Fibroblast of mammary gland (primary cell): ENCODE measurements around the gene TAAR1.

Experiments
- DNase-seq: peaks from one replicate; pipeline ENCODE4 v3.0.0-alpha.2; 2010; ENCODE audit warnings: low read depth
- H3K4me3 ChIP-seq: 2 replicates; pipeline ENCODE4 v1.5.1; 2011; ENCODE audit warnings: low read depth, mild to moderate bottlenecking, low read length, moderate library complexity; ENCODE audit not compliant: control insufficient read depth
- TF ChIP-seq, protein P1 (sequence below): conservative IDR thresholded peaks from 2 replicates; pipeline ENCODE4 v1.5.1; 2011; ENCODE audit warnings: low read depth, low read length, inconsistent platforms; ENCODE audit not compliant: control insufficient read depth, insufficient read depth

Gene TAAR1

DNA sequence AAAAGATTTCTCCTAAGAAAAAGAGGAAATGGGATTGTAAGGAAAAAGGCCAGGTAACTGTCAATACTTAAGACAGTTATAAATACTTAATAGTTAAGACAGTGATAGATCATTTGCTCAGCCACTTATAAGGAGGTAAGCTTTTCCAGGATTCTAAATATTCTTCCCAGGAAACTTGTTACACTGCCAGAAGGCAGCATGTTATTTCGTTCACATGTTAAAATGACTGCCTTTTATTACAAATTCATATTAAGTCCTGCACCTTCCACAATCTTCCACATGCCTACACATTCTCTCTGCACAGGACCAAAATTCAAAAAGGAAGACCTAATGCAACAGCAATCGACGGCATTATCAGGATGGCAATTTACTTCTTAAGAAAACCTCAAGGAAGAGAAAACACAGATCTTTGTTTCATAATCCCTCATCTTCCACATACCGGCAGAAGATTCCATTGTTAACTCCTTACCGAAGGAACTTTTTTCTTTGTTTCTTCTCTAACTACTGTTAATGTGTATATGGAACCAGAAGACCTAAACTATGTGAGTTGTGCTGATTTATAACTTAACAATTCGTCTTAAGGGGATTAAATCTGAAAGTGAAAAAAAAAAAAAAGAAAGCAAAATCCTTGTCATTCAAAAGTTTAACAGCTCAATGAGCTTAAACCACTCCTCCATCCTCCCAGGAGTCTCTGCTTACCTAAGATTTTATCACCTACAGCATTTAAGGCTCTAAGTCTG is 35.7 kb downstream of the TAAR1 start:
- no peak for DNase-seq
- TF ChIP-seq, protein P1, sequence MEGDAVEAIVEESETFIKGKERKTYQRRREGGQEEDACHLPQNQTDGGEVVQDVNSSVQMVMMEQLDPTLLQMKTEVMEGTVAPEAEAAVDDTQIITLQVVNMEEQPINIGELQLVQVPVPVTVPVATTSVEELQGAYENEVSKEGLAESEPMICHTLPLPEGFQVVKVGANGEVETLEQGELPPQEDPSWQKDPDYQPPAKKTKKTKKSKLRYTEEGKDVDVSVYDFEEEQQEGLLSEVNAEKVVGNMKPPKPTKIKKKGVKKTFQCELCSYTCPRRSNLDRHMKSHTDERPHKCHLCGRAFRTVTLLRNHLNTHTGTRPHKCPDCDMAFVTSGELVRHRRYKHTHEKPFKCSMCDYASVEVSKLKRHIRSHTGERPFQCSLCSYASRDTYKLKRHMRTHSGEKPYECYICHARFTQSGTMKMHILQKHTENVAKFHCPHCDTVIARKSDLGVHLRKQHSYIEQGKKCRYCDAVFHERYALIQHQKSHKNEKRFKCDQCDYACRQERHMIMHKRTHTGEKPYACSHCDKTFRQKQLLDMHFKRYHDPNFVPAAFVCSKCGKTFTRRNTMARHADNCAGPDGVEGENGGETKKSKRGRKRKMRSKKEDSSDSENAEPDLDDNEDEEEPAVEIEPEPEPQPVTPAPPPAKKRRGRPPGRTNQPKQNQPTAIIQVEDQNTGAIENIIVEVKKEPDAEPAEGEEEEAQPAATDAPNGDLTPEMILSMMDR = no peak
- H3K4me3 ChIP-seq = no peak overlapping the region

DNA sequence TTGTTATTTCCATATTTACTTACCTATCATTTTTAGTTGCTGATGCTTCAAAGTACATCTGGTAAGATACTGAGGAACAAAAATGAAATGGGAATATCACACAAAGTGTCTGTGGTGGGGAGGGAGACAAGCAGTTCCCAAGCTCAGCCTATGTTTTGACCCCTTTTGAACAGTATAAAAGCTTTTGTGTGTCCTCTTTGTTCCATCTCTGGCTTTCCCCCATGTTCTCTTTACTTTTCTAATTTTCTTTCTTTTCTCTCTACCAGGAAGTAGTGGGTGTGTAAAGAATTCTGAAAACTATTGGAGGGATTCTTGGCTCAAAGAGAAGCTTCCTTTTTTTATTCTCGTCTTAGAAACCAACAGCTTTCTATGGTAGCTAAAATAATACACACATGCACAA is 42.3 kb downstream of the TAAR1 start:
- TF ChIP-seq, protein P1 = no peak
- no peak for DNase-seq
- H3K4me3 ChIP-seq = no peak overlapping the region

DNA sequence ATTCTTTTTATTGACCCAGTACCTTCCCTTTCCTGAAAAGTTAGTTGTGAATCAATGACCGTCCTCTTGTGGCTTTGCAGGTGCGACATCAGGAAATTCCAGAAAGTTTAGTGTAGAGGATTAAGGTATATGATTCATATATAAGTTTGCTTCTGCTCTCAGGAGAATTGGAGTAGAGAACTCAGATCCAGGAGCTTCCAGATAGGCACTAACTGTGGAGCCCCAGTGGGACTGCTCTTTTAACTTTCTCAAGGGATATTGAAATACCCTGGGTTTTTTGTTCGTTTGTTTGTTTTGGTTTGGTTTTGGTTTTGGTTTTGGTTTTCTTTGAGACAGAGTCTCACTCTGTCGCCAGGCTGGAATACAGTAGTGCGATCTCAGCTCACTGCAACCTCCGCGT is 44.4 kb downstream of the TAAR1 start:
- no peak overlapping the region for H3K4me3 ChIP-seq
- TF ChIP-seq, protein P1 = no peak
- no peak for DNase-seq

DNA sequence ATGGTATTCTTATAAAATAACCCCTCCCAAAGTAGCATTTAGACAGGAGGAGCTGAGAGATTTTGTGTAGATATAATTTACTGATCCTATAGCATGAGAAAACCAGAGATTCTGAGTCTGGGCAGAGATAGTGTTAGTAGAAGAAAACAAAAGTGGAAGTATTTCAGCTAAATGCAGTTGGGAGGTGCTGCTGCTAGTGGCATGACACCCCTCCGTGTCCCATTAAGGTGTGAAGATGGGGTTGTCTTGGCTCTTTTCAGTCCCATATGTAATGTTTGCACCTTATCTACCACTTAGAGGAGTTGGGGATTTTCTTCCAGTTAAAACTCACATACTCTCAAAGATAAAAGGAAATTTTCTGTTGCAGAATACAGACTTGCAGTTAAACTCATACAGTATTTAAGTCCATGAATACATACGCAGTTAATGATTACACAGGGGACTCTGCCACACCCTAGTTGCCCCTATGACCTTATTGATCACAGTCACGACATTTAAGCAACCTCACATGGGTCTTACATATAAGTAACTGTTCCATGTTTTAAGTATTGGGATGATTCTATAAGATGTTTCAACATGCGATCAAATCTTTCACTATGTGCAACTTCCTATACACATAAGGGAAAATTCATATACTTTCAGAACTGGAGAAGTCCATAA is 46.4 kb downstream of the TAAR1 start:
- DNase-seq = no peak
- no peak overlapping the region for H3K4me3 ChIP-seq
- TF ChIP-seq, protein P1 = no peak

DNA sequence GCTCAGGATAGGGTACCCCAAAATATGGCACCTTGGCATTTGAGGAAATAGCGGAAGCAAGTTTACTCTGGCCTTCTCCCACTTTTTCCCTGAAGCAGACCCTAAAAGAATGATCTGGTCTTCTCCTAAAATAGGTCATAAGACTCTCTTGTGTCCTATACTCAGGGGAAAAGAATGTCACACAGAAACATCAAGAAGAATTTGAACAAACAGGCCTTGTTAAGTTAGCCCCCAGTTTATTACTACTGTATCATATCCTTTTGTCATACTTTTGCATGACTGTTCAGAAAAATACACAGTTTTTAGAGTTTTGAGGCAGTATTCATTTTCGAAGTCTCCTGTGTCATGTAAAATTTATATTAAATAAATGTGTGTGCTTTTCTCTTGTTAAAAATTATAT is 47.4 kb downstream of the TAAR1 start:
- H3K4me3 ChIP-seq = no peak overlapping the region
- DNase-seq = no peak
- TF ChIP-seq, protein P1 = no peak

DNA sequence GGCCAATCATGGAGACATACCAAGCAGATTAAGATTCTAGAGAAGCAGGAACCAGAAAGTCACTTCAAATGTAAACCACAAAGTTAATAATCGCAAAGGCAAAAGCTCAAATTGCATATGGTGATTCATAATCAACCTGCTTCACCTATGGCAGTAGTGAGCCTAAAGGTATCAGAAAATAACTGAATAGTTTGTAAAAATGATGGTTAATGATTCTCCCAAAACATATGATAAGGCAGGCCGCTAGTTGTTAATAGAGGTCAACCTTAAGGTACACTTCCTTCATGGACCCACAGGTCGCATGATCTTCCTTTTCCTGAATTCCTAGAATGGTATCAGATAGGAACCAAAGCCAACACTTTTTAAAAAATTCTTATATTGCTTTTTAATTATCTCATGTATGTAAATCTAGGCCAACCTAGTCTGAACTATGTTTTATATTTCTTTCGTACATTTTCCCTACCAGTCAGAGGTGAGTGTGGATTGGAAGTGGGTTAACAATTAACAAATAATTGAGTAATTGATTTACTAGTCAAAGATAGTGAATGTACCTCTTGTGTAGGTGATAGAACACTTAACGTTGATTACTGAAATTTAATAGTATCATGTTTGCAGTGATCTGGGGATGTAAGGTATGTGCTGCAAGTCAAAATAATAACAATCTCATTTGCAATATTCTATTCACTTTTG is 51.3 kb downstream of the TAAR1 start:
- TF ChIP-seq, protein P1 = no peak
- no peak for DNase-seq
- H3K4me3 ChIP-seq = no peak overlapping the region
